Left ventricle myocardium superior (tissue), 1 donor: ENCODE results near the gene CCDC3. TPM values are rescaled to one million over a fixed set of nuclear protein-coding genes. Genes with fewer than 3 reads are reported as not detected.
"Not testable (repeated sequence)": the region's sequence is repeated elsewhere in the genome, so short reads cannot be mapped to it uniquely, and the experiment has no call there.

Experiments
- ATAC-seq: fragments of 200-7000 bp; cut with Tn5 transposase; one replicate; pipeline ENCODE4 v1.9.1; 2020; ENCODE audit warnings: mild to moderate bottlenecking, moderate library complexity
- DNase-seq: peaks from one replicate; pipeline ENCODE4 v3.0.0-alpha.2; 2020
- intact Hi-C: fragments of 100-400 bp; cut with micrococcal nuclease; formaldehyde crosslinking; loops from one replicate; pipeline ENCODE4 v1.11.0; 2022
- total RNA-seq: library from RNA; stranded (reverse); fragmentation: NEBNext Ultra II Directional; extraction: Animal tissue kit (Norgen Biotek cat#: 25700); gene quantifications from one replicate; pipeline ENCODE4 v1.2.1, GENCODE V29; 2021
- donor health status: DM: no; HTN: yes; CAD: no; lungs with severe emphysema.

The CCDC3 gene
- total RNA-seq, 1 donor from 2014 or later, result 2.4 TPM

GRCh38 chr10:13003759-13004158 is 2.2 kb upstream of the CCDC3 start:
- no peak for DNase-seq
- intact Hi-C loops, result no loop called here
- no peak for ATAC-seq

DNA sequence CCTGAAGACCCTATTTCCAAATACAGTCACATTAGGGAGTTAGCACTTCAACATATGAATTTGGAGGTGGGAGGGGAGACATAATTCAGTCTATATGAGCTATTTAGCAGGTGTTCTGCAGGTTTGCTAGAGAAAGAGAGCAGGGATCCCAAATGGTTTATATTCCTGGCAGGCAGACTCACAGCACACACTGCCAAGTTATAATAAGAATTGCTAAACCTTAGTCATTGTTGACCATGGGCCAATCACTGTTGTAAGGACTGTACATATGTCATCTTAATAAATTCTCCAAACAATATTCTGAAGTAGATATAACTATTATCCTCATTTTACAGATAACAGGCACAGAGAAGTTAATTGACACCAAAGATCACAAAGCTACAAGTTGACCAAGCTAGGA is 1.5 kb upstream of the CCDC3 start:
- intact Hi-C loops, result no loop called here
- no peak for ATAC-seq
- DNase-seq, result no peak

- DNase-seq (no peak), ATAC-seq (no peak)
- intact Hi-C loops, result no loop called here
Measured at GRCh38 chr10:13001887-13002212, 337 bp upstream of the CCDC3 start.

DNA sequence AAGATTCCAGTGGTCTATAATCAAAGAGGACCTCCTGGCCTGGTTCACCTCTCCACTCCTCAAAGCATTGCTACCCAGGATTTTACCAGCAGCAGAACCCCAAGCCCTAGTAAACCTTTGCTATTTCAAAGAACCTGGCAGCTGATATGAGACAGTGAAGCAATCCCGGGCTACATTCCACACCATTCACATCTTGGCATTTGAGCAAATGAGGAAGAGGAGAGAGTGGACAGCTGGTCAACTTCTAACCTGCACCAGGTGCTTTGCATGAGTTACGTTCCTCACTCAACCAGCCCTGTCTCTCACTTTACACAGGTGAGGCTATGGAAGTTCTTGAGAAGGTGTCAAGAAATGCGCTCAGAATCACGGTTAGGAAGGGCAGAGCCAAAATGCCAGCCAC is 1.1 kb downstream of the CCDC3 start:
- ATAC-seq (no peak), DNase-seq (no peak)
- intact Hi-C loops, result no loop called here

DNA sequence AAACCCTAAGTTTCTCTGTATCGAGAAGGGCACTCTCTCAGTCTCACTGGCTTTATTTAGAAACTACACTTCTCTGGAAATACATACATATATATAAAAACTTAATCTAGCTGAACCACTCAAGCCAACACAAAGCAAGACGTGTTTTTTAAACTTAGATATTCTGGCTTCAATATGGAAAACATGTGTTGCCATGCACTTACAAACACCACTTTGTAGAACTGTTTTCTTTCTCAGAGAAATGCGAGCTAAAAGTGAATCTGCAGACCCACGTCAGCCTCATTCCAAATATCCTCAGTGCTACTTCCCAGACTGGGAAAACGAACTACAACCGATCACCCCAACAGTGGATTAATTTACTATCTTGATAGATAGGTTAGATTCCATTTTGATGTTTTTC is 1.7 kb downstream of the CCDC3 start:
- no peak for ATAC-seq
- intact Hi-C loops, result no loop called here
- DNase-seq, result no peak

DNA sequence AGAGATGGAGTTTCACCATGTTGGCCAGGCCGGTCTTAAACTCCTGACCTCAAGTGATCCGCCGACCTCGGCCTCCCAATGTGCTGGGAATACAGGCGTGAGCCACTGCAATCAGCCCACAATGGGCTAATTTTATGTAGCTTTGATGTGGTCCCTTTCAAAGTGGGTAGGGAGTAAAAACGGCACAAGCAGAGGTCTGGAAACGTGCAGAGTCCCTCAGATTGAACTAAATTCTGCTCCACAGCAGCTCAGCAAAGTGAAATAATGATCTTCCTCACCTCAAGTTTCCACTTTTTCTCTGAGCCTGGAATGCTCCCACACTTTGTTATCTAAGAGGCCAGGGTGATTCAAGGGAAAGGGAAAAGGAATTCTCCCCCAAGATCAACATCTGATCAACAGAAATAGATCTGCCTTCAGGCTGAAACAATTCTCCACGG is 6.1 kb downstream of the CCDC3 start:
- DNase-seq (no peak), ATAC-seq (no peak)
- intact Hi-C loops, result no loop called here

DNA sequence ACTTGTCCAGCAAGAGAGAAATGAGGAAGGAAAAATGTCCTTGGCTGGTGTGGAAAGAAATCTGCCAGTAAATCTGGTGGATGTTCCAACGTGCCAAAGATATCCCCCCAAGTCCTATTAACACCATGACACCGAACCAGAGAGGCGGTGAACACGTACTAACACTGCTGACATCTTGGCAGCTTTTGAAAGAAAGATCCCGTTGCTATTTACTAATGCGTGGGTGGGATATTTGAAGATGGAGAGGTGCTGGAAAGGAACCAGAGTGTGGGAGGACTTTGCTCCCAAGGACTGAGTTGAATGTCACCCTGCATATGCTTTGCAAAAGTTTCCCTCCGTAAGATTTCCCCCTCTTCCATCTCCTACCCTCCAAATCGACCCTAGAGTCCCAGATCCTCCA is 7.9 kb downstream of the CCDC3 start:
- ATAC-seq (no peak), DNase-seq (no peak)
- intact Hi-C loops, result no loop called here

DNA sequence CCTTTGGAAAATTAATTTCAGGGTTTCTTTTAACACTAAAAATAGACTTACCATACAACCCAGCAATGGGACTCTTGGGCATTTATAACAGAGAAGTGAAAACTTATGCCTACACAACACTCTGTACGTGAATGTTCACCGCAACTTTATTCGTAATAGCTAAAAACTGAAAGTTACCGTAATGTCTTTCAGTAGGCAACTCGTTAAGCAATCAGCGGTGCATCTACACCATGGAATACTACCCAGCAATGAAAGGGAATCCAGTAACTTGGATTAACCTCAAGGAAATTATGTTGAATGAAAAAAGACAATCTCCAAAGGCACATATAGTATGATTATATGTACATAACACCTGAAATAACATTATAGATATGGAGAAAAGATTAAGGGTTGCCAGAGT is 16.2 kb downstream of the CCDC3 start:
- ATAC-seq (no peak), DNase-seq (no peak)
- intact Hi-C loops, result no loop called here

DNA sequence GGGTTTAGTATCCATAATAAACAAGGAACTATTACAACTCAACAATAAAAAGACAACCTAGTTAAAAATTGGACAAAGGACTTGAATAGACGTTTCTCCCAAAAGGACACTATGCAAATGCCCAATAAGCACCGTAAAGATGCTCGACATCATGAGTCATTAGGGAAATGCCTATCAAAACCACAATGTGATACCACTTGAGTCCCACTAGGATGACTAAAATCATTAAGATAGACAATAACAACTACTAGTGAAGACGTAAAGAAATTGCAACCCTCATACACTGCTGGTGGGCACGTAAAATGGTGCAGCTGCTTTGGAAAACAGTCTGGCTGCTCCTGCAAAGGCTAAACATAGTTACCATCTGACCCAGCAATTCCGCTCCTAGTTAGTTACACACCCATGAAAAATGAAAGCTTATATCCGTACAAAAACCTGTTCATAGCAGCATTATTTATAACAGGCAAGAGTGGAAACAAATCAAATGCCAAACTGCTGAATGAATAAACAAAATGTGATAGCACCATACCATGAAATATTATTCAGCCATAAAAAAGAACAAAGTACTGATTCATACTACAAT is 17.3 kb downstream of the CCDC3 start:
- no peak for ATAC-seq
- intact Hi-C loops, result no loop called here
- no peak for DNase-seq

- DNase-seq, ATAC-seq, intact Hi-C loops: not testable (repeated sequence)
Measured at GRCh38 chr10:12983568-12983967, 17.9 kb downstream of the CCDC3 start.

GRCh38 chr10:12981570-12981969 is 19.9 kb downstream of the CCDC3 start:
- no peak for DNase-seq
- ATAC-seq, result no peak
- intact Hi-C loops, result no loop called here

GRCh38 chr10:12980713-12981306 is 20.7 kb downstream of the CCDC3 start:
- ATAC-seq (no peak), DNase-seq (no peak)
- intact Hi-C loops, result no loop called here

- intact Hi-C loops, result no loop called here
- ATAC-seq, result no peak
- DNase-seq, result no peak
Measured at GRCh38 chr10:12980102-12980661, 21.3 kb downstream of the CCDC3 start.

GRCh38 chr10:12978891-12979290 is 22.6 kb downstream of the CCDC3 start:
- no peak for DNase-seq
- intact Hi-C loops, result no loop called here
- no peak for ATAC-seq

- DNase-seq (no peak), ATAC-seq (no peak)
- intact Hi-C loops, result no loop called here
Measured at GRCh38 chr10:12975906-12976305, 25.6 kb downstream of the CCDC3 start.

DNA sequence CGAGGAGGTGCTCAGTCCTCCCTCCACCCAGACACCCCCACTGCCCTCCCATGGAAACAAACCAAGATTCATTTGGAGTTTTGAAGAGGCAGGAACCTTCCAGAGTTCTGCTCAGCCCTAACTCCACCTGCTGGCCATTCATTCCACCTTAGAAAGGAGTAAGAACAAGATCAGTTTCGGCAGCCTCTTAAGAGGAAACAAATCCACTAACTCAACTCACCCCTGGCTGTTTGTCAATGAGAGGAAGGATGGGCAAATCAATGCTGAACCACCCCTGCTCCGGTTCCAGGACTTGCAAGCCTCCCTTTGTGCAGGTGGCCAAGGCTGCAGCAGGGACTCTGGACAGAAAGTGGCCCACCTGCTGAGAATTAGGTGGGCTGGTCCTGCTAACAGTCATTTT is 26.2 kb downstream of the CCDC3 start:
- ATAC-seq, result no peak
- intact Hi-C loops, result no loop called here
- no peak for DNase-seq

DNA sequence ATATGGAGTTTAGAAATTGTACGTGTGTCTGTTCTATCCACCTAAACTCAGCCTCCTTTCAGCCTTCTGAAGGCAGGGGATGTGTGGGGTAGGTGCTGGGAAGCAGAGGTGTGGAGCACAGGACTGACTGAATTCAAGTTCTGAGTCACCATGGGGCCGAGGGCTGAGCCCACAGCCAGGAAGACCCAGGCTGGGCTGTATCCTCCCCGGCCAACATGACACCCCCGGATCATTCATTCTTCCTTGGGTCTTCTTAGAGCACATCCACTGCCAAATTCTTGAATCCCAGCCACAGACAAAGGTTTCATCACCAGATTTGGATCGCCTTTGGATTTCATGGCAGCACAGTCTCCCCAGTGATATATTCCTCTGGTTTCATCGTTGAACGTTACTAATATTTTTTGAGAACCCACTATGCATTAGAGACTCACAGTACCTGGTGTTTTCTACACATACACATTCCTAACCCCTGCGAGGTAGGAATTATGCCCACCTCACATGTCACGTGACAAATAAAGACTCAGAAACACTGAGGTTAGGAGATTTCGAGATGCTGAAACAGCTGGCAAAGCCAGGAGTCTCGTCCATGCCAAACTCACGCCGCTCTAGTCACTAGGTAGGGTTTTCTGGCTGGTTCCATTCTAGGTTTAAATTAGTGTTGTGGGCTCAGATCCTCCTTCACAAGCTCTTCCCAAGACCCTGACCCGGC is 26.9 kb downstream of the CCDC3 start:
- DNase-seq (no peak), ATAC-seq (no peak)
- intact Hi-C loops, result no loop called here

DNA sequence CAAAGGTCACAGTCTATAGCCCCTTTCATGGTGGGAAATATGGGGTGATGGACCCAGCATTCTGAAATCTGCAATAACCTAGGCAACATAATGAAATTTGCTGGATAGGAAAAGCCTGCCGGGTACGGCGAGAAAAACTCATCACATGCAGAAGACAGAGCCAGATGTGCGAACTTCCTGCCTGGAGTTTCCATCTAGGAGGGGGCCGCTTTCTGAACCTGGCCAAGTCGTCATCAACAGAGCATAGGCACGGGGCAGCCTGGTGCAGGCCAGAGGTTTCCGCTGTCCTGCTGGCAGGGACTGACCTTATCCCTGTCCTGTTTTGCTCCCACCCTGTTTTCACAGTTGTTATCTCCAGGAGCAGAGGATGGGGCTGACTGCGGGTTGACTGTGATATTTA is 27.4 kb downstream of the CCDC3 start:
- intact Hi-C loops, result no loop called here
- ATAC-seq, result no peak
- no peak for DNase-seq

DNA sequence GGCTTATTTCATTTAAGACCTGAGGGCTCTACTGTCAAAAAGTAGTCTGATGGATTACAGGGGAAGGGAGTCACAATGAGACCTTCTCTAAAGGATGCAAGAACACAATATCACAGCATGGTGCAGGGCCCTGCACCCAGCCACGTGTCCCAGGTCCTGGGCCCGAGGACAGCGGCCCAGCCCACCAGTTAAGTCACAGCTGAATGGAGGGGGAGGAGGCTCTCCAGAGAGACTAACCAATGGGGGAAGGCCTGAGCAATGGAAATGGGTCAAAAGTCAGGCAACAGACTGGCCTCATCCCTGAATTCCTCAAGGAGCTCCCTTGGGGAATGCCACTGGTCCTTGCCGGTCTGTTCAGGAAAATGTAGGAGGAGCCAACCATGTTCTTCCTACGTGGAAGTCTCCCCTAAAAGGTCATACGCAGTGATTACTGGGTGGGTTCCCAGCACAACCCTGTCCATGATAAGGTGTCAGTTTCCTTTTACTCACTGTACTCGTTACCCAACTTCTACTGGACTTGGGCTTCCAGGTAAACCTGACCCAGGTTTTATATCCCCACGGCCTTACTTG is 28.3 kb downstream of the CCDC3 start:
- no peak for DNase-seq
- no peak for ATAC-seq
- intact Hi-C loops, result no loop called here

GRCh38 chr10:12972146-12972545 is 29.4 kb downstream of the CCDC3 start:
- intact Hi-C loops, result no loop called here
- ATAC-seq (no peak), DNase-seq (no peak)
